HepG2 (cell line): ENCODE data around the gene C1S. TPM values are rescaled to one million over a fixed set of nuclear protein-coding genes. Genes with fewer than 3 reads are reported as not detected.

ENCODE experiments used
- AKNA ChIP-seq: sonication (generic); formaldehyde crosslinking; IDR thresholded peaks from 2 replicates; pipeline ENCODE4 v1.4.0; 2020; ENCODE audit warnings: missing genetic modification reagents, borderline replicate concordance
- ARNT2 ChIP-seq: sonication (generic); formaldehyde crosslinking; IDR thresholded peaks from 2 replicates; pipeline ENCODE4 v1.8.0; 2022; ENCODE audit warnings: mild to moderate bottlenecking, low read depth, missing genetic modification reagents, moderate library complexity
- CENPX ChIP-seq: sonication (generic); formaldehyde crosslinking; IDR thresholded peaks from 2 replicates; pipeline ENCODE4 v1.9.0; 2021; ENCODE audit warnings: mild to moderate bottlenecking, missing genetic modification reagents, moderate library complexity
- CREM ChIP-seq, 2 experiments: sonication (generic) in 1 of 2; formaldehyde crosslinking in 1 of 2; IDR thresholded peaks; 2 replicates each; pipeline versions ENCODE4 v1.4.0 to v1.6.1; 2016 to 2020; ENCODE audit warnings: antibody characterized with exemption in 1 of 2, mild to moderate bottlenecking in 1 of 2, missing genetic modification reagents in 1 of 2
- EHMT2 ChIP-seq: fragments of 200-600 bp; sonication (generic); IDR thresholded peaks from 2 replicates; pipeline ENCODE4 v1.7.0; 2017; ENCODE audit warnings: antibody characterized with exemption, low read depth, low read length, borderline replicate concordance
- MYC ChIP-seq: sonication (generic); formaldehyde crosslinking; IDR thresholded peaks from 2 replicates; pipeline ENCODE4 v1.9.0; 2021; ENCODE audit warnings: missing genetic modification reagents, borderline replicate concordance
- PBX3 ChIP-seq: sonication (generic); formaldehyde crosslinking; IDR thresholded peaks from 2 replicates; pipeline ENCODE4 v1.8.1; 2023; ENCODE audit warnings: missing genetic modification reagents, inconsistent platforms, borderline replicate concordance
- ZBTB40 ChIP-seq, 2 experiments: fragments of 450-650 bp in 1 of 2; sonication (generic) in 1 of 2; formaldehyde crosslinking in 1 of 2; IDR thresholded peaks; 2 replicates each; pipeline versions ENCODE4 v1.6.1 to v1.8.0; 2016 to 2022; ENCODE audit warnings: antibody characterized with exemption in 1 of 2, mild to moderate bottlenecking in 1 of 2, missing genetic modification reagents in 1 of 2
- ZNF33A ChIP-seq: sonication (generic); formaldehyde crosslinking; IDR thresholded peaks from 2 replicates; pipeline ENCODE4 v1.5.1; 2020; ENCODE audit warnings: missing genetic modification reagents, mild to moderate bottlenecking, moderate library complexity, borderline replicate concordance
- ZSCAN20 ChIP-seq: sonication (generic); formaldehyde crosslinking; IDR thresholded peaks from 2 replicates; pipeline ENCODE4 v1.4.0; 2020; ENCODE audit warnings: missing genetic modification reagents, mild to moderate bottlenecking, borderline replicate concordance
- ZSCAN30 ChIP-seq: sonication (generic); formaldehyde crosslinking; IDR thresholded peaks from 2 replicates; pipeline ENCODE4 v1.5.0; 2020; ENCODE audit warnings: mild to moderate bottlenecking, missing genetic modification reagents
- polyA plus RNA-seq, 8 experiments: library from polyadenylated mRNA; depleted of rRNA in 3 of 8; stranded (reverse) in 7 of 8; unstranded in 1 of 8; fragments of >200 nt; fragmentation: Illumina TruSeq in 4 of 8; extraction: Trizol in 4 of 8; gene quantifications; 2 replicates each; pipeline versions ENCODE4 v1.2.1 to v1.2.3, GENCODE V29; 2011 to 2016; ENCODE audit warnings: low read depth in 4 of 8, missing spikeins in 1 of 8, mixed read lengths in 1 of 8; ENCODE audit not compliant: insufficient read depth in 1 of 8
- total RNA-seq, 5 experiments: library from RNA; depleted of rRNA; stranded (reverse); fragments of >200 nt; fragmentation: Illumina TruSeq; extraction: Trizol; gene quantifications; 2 replicates each; pipeline ENCODE4 v1.2.3, GENCODE V29; 2016; ENCODE audit warnings: low read depth in 1 of 5

The C1S gene
- total and polyA plus RNA-seq, 2 of the 13 experiments (the other 11 are each of a cell fraction or from before 2014, with no cell fraction given), result 14.5 to 18.2 TPM

- no peak for TF ChIP-seq ZBTB40 (IDR thresholded peaks at IDR 0.05)
- no peak for TF ChIP-seq ZBTB40 (CRISPR knock-in tag; IDR thresholded peaks at IDR 0.05)
- no peak for TF ChIP-seq EHMT2
- TF ChIP-seq CENPX (CRISPR knock-in tag), result no peak
- no peak for TF ChIP-seq AKNA (CRISPR knock-in tag)
- no peak for TF ChIP-seq ZNF33A (CRISPR knock-in tag)
- no peak for TF ChIP-seq ARNT2 (CRISPR knock-in tag)
- TF ChIP-seq ZSCAN30 (CRISPR knock-in tag), result no peak
- TF ChIP-seq ZSCAN20, result no peak
- TF ChIP-seq PBX3, result no peak
- peak; percentile 4; the same call in 1 of the 2 replicates for TF ChIP-seq MYC
- TF ChIP-seq CREM (IDR thresholded peaks at IDR 0.05), result peak; percentile 30; the same call in 1 of the 2 replicates
- TF ChIP-seq CREM (CRISPR knock-in tag; IDR thresholded peaks at IDR 0.05), result no peak
Observed at GRCh38 chr12:7108796-7109571, 48.5 kb downstream of the C1S start, which contains the start of gene C1RL (continued).
